ENCODE results near the gene FBXL16.

GRCh38 chr16:726188-726437, 20.5 kb upstream of the FBXL16 start:
- TF ChIP-seq, protein P1, sequence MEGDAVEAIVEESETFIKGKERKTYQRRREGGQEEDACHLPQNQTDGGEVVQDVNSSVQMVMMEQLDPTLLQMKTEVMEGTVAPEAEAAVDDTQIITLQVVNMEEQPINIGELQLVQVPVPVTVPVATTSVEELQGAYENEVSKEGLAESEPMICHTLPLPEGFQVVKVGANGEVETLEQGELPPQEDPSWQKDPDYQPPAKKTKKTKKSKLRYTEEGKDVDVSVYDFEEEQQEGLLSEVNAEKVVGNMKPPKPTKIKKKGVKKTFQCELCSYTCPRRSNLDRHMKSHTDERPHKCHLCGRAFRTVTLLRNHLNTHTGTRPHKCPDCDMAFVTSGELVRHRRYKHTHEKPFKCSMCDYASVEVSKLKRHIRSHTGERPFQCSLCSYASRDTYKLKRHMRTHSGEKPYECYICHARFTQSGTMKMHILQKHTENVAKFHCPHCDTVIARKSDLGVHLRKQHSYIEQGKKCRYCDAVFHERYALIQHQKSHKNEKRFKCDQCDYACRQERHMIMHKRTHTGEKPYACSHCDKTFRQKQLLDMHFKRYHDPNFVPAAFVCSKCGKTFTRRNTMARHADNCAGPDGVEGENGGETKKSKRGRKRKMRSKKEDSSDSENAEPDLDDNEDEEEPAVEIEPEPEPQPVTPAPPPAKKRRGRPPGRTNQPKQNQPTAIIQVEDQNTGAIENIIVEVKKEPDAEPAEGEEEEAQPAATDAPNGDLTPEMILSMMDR (IDR thresholded peaks at IDR 0.05) = no peak
- TF ChIP-seq POLR2A (IDR thresholded peaks at IDR 0.05) = no peak

Measured in right lobe of liver (tissue), 4 donors.